ENCODE data around the gene ASAP2. TPM values are rescaled to one million over a fixed set of nuclear protein-coding genes. Genes with fewer than 3 reads are reported as not detected.
A peak's percentile ranks its signal among the peaks of the same experiment; 100 is the strongest.

ASAP2 gene
- total RNA-seq, 6 donors from 2014 or later: 20.4 to 26.0 (median 23.4) TPM

DNA sequence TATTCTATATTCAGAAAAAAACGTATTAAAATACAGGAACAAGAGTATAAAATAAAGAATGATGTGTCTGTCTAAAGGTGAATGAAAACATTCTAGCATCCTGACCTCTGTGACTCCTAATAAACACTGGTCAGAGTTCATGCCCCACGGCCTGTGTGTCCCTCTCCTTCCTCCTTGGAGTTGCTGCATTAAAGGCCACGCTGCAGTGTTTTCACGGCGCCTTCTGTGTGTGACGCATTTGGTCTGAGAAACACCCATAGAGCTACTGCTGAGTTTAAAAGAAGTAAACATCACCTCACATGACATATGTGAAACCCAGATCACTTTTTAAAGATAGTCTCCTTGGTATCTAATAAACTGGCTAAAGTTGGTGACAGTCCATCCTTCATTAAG, 126.2 kb downstream of the ASAP2 start:
- H3K27me3 ChIP-seq: no peaks in the 10 kb centered on the region
- no peak for DNase-seq
- WGBS, 2 donors: 72 to 86% methylated on average over 6 of the region's 6 CpGs
- no peak for ATAC-seq (ENCODE audit: low FRiP score in 2 of 2)
- peaks cover 0 to 5% (median 1%) of the 10 kb centered on the region in 4 donors for H3K36me3 ChIP-seq
- peaks cover 13 to 29% (median 24%) of the 10 kb centered on the region in 4 donors for H3K4me1 ChIP-seq
- no peak overlapping the region for H3K27ac ChIP-seq
- no peak overlapping the region for H3K4me3 ChIP-seq
- TF ChIP-seq EP300 (IDR thresholded peaks at IDR 0.05) (no peak), POLR2AphosphoS5 (IDR thresholded peaks at IDR 0.05) (no peak), POLR2A (IDR thresholded peaks at IDR 0.05) (no peak)
- TF ChIP-seq, protein P1, sequence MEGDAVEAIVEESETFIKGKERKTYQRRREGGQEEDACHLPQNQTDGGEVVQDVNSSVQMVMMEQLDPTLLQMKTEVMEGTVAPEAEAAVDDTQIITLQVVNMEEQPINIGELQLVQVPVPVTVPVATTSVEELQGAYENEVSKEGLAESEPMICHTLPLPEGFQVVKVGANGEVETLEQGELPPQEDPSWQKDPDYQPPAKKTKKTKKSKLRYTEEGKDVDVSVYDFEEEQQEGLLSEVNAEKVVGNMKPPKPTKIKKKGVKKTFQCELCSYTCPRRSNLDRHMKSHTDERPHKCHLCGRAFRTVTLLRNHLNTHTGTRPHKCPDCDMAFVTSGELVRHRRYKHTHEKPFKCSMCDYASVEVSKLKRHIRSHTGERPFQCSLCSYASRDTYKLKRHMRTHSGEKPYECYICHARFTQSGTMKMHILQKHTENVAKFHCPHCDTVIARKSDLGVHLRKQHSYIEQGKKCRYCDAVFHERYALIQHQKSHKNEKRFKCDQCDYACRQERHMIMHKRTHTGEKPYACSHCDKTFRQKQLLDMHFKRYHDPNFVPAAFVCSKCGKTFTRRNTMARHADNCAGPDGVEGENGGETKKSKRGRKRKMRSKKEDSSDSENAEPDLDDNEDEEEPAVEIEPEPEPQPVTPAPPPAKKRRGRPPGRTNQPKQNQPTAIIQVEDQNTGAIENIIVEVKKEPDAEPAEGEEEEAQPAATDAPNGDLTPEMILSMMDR (IDR thresholded peaks at IDR 0.05): no peak
- no peaks in the 10 kb centered on the region for H3K9me3 ChIP-seq

DNA sequence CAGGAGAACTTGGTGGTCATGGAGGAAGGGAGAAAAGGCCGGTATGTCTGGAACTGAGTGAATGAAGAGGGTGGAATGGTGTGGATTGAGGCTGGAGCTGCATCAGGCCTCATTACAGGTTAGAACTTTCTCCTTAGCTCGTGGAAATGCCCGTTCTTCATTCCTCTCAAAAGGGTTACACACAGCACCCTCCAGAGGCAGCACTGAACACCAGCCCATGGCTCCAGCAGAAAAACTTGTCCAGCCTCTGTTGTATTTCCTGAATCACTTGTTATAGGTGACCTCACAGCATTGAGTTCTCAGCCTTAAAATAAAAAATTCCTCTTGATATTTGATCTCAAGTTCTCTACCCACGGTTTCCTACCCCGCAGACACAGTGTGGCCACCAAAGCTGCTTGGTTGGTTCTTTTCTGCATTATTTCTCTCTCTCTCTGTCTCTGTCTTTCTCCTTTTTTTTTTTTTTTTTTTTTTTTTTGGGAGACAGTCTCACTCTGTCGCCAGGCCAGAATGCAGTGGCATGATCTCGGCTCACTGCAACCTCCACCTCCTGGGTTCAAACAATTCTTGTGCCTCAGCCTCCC, 127.1 kb downstream of the ASAP2 start:
- DNase-seq: peak in 1 of 2 donors; percentile 58
- WGBS, 2 donors: 49% methylated on average over 7 of the region's 7 CpGs

DNA sequence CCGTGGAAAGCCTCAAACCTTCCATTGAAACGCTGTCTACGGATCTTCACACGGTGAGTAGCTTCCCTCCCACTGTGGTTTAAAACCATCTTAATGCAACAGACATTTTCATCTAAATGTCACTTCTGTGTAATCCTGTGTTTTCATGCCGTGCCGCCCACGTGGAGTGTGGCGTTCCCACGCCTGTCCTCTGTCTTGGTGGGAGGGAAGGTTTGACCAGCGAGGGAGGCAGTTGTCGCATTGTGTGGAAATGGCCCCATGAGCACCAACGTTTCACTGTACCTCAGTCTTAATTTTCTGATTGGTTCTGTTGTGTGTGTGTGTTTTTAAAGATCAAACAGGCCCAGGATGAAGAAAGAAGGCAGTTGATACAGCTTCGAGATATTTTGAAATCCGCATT, 128.1 kb downstream of the ASAP2 start:
- no peak for ATAC-seq (ENCODE audit: low FRiP score in 2 of 2)
- no peak for TF ChIP-seq EP300 (IDR thresholded peaks at IDR 0.05)
- Histone ChIP-seq H3K27ac (no peak overlapping the region), H3K9me3 (no peaks in the 10 kb centered on the region), H3K4me3 (no peak overlapping the region), H3K36me3 (peaks cover 0 to 5% (median 1%) of the 10 kb centered on the region in 4 donors), H3K4me1 (peaks cover 13 to 29% (median 19%) of the 10 kb centered on the region in 4 donors), H3K27me3 (no peaks in the 10 kb centered on the region)
- DNase-seq: no peak
- 94 to 96% methylated on average over 14 of the region's 14 CpGs for WGBS, 2 donors

More for the DNA sequence above, 127.1 kb downstream of the ASAP2 start:
- peak; percentile 73 to 77 for ATAC-seq (ENCODE audit: low FRiP score in 2 of 2)
- no peaks in the 10 kb centered on the region for H3K27me3 ChIP-seq
- no peak for TF ChIP-seq POLR2A (IDR thresholded peaks at IDR 0.05)
- TF ChIP-seq POLR2AphosphoS5 (IDR thresholded peaks at IDR 0.05): no peak
- TF ChIP-seq, protein P1 (IDR thresholded peaks at IDR 0.05): peak; percentile 42 to 72 (median 60)
- no peak for TF ChIP-seq EP300 (IDR thresholded peaks at IDR 0.05)
- peaks cover 13 to 29% (median 20%) of the 10 kb centered on the region in 4 donors for H3K4me1 ChIP-seq
- peaks cover 0 to 5% (median 1%) of the 10 kb centered on the region in 4 donors for H3K36me3 ChIP-seq
- H3K4me3 ChIP-seq: no peak overlapping the region
- H3K27ac ChIP-seq: peak overlapping the region in 1 of 4 donors; percentile 56
- H3K9me3 ChIP-seq: no peaks in the 10 kb centered on the region

DNA sequence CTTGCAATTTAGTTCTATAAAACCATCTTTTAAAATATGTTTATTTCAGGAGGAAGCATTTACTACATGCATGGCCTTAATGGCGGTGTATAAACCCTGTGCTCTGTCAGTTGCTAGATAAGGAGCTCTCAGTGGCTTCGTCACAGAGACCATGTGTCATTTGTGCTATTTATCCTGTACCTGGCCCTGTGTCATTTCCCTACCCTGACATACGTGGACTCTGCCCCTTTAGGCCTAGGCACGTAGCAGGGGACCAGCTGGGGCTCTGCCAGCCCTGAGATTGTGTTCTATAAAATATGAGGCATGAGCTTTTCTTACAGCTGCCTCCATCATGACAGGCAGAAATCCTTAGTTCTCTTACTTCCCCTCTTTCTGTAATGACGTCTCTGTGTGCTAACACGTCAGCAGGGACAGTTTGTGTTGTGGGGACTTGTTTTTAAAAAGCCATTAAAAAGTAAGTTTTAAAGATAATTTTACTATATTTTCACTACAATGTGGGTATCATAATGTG, 128.8 kb downstream of the ASAP2 start:
- H3K4me3 ChIP-seq: no peak overlapping the region
- H3K9me3 ChIP-seq: no peaks in the 10 kb centered on the region
- ATAC-seq (ENCODE audit: low FRiP score in 2 of 2) (peak in 1 of 2 donors; percentile 10), DNase-seq (no peak)
- H3K36me3 ChIP-seq: peaks cover 0 to 5% (median 1%) of the 10 kb centered on the region in 4 donors
- peaks cover 13 to 29% (median 18%) of the 10 kb centered on the region in 4 donors for H3K4me1 ChIP-seq
- H3K27ac ChIP-seq: no peak overlapping the region
- H3K27me3 ChIP-seq: no peaks in the 10 kb centered on the region
- no peak for TF ChIP-seq EP300 (IDR thresholded peaks at IDR 0.05)
- TF ChIP-seq POLR2AphosphoS5 (IDR thresholded peaks at IDR 0.05): no peak
- TF ChIP-seq, protein P1 (IDR thresholded peaks at IDR 0.05): no peak
- TF ChIP-seq POLR2A (IDR thresholded peaks at IDR 0.05): no peak
- WGBS, 2 donors: 82 to 93% methylated on average over 6 of the region's 6 CpGs

DNA sequence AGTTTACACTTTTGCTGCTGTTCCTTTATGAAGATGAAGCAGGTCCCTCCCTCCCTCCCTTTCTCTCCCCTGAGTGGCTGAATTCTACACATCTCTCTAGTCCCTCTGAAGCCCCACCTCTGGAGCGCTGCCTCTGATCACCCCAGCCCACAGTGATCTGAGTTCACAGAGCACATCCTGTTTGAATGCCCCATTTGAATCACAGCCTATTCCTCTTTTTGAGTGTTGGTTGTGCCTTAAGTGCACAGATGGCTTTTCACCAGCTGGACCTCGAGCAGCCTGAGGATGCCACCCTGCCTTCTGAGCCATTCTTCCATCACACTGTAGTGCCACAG, 129.6 kb downstream of the ASAP2 start:
- no peaks in the 10 kb centered on the region for H3K9me3 ChIP-seq
- TF ChIP-seq, protein P1 (IDR thresholded peaks at IDR 0.05): no peak
- TF ChIP-seq EP300 (IDR thresholded peaks at IDR 0.05) (no peak), POLR2AphosphoS5 (IDR thresholded peaks at IDR 0.05) (no peak), POLR2A (IDR thresholded peaks at IDR 0.05) (no peak)
- H3K27ac ChIP-seq: peak overlapping the region in 1 of 4 donors; percentile 21
- H3K36me3 ChIP-seq: peaks cover 0 to 5% (median 1%) of the 10 kb centered on the region in 4 donors
- no peak overlapping the region for H3K4me3 ChIP-seq
- no peak for DNase-seq
- no peaks in the 10 kb centered on the region for H3K27me3 ChIP-seq
- peak in 1 of 2 donors; percentile 47 for ATAC-seq (ENCODE audit: low FRiP score in 2 of 2)
- 48 to 65% methylated on average over 2 of the region's 2 CpGs for WGBS, 2 donors
- H3K4me1 ChIP-seq: peaks cover 8 to 24% (median 14%) of the 10 kb centered on the region in 4 donors
